Aorta (tissue), 4 donors: Measurements from ENCODE around the gene PWP1. TPM values are rescaled to one million over a fixed set of nuclear protein-coding genes. Genes with fewer than 3 reads are reported as not detected.

Source experiments
- polyA plus RNA-seq, 2 donors: library from polyadenylated mRNA; stranded (reverse); fragments of 200-250 nt; gene quantifications; one replicate each; pipeline ENCODE4 v1.2.3, GENCODE V29; 2013
- total RNA-seq, 2 donors: library from RNA; stranded (reverse); fragmentation: NEBNext Ultra II Directional; extraction: Animal tissue kit (Norgen Biotek cat#: 25700); gene quantifications; one replicate each; pipeline ENCODE4 v1.2.1, GENCODE V29; 2021
- donor health status: healthy with polysubstance abuse.
- donor health status: Bipolar disorder and iron deficiency.
- donor health status: DM: no; HTN: no; CAD: no.
- donor health status: DM: yes; HTN: yes; CAD: no.

The PWP1 gene
- total and polyA plus RNA-seq, 4 donors: 23.3 to 40.1 (median 25.6) TPM

Other genes with a start within 250 kb of the PWP1 start
- gene PRDM4, start 75.3 kb downstream of the PWP1 start, total RNA-seq: 10 to 100 TPM; 26.2 to 26.7 TPM
- 10 to 100 TPM; 11.1 to 16.4 TPM for gene PRDM4, start 75.3 kb downstream of the PWP1 start, polyA plus RNA-seq
- not detected for gene ASCL4, start 88.9 kb downstream of the PWP1 start, total RNA-seq
- not detected for gene ASCL4, start 88.9 kb downstream of the PWP1 start, polyA plus RNA-seq